HG03103 (cell line): ENCODE data around the gene FGFR3.

ENCODE experiments used
- ATAC-seq: cut with Tn5 transposase; IDR thresholded peaks from one replicate; pipeline ENCODE4 v1.9.1; 2021; ENCODE audit warnings: low read depth; ENCODE audit not compliant: unreplicated experiment

FGFR3 gene

GRCh38 chr4:1792832-1793495 lies at the start of gene FGFR3:
Gene FGFR3 (plus strand): TSS chr4:1793293. CDS start chr4:1793935, 642 bp downstream.
- peak; percentile 43 for ATAC-seq

GRCh38 chr4:1743551-1743950 lies 49.5 kb upstream of the FGFR3 start:
- ATAC-seq: no peak

- ATAC-seq: no peak
Observed at GRCh38 chr4:1743975-1744374, 49.1 kb upstream of the FGFR3 start.

DNA sequence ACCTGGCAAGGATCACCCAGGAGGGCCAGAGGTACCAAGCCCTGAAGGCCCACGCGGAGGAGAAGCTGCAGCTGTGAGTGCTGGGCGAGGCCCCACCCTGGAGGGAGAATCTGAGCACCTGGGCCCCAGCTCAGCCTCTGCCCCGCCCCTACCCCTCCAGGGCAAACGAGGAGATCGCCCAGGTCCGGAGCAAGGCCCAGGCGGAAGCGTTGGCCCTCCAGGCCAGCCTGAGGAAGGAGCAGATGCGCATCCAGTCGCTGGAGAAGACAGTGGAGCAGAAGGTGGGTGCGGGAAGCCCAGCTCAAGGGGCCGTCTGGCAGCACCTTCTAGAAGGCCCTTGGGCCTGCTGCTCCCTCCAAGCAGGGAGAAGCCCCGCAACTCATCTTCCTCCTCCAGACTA lies 48.5 kb upstream of the FGFR3 start:
- no peak for ATAC-seq

DNA sequence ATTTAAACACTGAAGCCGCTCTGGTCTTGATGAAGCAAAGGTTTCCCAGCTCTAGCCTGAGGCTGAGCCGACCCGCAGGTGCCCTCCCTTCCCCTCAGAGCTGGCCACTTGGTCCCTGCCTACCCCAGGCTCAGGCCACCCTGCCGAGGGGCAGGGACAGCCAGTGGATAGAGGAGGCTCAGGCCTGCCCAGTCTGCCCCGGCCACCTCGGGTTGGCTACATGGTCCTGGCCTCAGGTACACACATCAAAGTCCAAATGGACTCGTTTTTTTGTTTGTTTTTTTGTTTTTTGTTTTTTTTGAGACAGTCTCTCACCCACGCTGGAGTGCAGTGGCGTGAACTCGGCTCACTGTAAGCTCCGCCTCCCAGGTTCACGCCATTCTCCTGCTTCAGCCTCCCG lies 47.9 kb upstream of the FGFR3 start:
- ATAC-seq: no peak

DNA sequence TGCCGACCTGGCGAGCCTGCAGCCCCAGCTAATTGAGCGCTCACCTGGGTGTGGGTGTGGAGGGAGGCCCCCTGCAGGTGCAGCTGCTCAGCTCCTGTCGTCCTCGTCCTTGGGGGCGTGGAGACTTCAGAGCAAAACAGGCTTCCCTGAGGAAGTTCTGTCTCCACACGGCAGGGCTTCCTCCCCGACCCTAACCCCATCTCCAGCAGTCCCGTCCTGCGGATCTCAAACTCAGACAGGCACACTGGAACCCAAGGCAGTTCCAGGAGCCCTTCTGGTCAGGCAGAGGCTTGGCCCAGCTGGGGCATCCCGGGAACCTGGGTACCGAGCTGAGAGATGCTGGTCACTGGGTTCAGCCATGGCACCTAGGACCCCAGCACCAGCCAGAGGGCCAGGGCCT lies 47.4 kb upstream of the FGFR3 start:
- no peak for ATAC-seq

- no peak for ATAC-seq
Observed at GRCh38 chr4:1746265-1746691, 46.8 kb upstream of the FGFR3 start.

GRCh38 chr4:1746919-1747602 lies 46.0 kb upstream of the FGFR3 start:
- ATAC-seq: no peak

DNA sequence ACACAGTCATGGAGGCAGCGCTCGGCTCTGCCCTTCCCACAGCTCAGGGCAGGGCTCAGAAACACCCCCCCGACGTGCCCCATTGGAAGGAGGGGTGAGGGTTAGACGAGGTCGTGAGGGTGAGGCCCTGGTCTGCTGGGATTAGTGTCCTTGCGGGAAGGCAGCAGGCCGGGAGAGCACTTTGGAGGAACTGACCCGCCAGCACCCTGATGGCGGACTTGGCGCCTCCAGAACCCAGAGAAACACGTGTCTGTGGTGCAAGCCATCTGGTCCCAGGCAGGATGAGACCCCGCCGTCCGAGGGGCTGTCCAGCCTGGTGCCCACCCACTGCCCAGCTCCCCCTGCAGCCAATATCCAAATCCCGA lies 45.5 kb upstream of the FGFR3 start:
- ATAC-seq: no peak

DNA sequence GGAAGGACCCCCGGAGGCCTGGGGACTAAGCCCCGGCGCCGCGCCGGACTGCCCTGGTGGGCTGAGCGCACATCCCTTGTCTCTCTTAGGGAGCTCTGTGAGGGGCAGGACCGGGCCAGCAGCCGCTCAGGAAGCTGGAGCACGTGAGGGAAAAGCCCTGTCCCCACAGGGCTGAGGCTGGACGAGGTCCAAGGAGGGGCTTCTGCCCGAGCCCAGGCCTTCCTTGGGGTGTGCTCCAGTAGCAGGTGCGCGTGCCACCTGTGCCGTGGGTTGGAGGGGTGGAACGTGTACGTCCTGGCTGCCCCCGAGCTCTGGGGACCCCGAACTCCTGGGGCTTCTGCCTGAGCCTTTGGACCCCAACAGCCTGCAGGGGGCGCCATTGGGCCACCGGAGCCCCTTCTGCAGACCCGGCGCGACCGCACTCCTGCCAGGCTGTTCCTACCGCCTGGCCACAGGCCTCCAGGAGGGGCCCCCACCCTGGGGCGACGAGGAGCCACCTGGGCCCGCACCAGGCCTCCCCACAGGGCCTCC lies 44.6 kb upstream of the FGFR3 start:
- ATAC-seq: no peak

DNA sequence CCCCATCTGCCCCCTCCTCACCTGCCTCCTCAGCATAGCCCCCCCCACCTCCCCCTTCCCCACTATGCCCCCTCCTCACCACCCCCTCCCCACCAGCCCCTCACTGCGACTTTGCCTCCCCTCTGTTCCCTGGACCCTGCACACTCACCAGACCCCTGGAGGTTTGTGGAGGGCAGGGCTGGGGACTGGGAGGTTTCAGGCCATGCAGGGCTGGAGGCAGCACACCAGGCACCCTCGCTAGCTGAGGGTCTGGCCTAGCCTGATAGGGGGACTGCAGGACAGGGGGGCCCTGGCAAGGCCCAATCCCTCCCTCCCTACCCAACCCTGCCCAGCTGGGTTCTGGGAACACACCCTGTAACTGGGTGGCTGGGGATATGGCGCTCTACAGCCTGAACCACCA lies 43.7 kb upstream of the FGFR3 start:
- no peak for ATAC-seq

GRCh38 chr4:1749826-1750225 lies 43.3 kb upstream of the FGFR3 start:
- ATAC-seq: no peak

GRCh38 chr4:1750381-1751154 lies 42.5 kb upstream of the FGFR3 start:
- ATAC-seq: no peak

GRCh38 chr4:1751155-1751918 lies 41.8 kb upstream of the FGFR3 start:
- no peak for ATAC-seq

DNA sequence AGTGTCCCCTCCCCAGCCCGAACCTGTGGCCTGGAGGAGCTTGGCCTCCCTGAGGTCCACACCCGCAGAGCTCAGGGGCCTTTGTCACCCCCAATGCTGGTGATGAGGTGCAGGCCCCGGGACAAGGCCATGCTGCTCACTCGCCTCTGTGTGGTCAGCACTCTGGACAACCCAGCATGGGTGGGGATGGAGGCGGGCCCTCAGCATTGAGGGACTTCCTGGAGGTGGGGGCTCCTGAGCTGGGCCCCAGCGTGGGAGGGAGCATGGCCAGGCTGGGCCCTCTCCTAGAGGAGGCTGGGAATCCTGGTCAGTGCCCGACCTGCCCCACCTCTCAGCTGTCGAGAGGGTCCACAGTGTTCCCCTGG lies 41.2 kb upstream of the FGFR3 start:
- no peak for ATAC-seq

DNA sequence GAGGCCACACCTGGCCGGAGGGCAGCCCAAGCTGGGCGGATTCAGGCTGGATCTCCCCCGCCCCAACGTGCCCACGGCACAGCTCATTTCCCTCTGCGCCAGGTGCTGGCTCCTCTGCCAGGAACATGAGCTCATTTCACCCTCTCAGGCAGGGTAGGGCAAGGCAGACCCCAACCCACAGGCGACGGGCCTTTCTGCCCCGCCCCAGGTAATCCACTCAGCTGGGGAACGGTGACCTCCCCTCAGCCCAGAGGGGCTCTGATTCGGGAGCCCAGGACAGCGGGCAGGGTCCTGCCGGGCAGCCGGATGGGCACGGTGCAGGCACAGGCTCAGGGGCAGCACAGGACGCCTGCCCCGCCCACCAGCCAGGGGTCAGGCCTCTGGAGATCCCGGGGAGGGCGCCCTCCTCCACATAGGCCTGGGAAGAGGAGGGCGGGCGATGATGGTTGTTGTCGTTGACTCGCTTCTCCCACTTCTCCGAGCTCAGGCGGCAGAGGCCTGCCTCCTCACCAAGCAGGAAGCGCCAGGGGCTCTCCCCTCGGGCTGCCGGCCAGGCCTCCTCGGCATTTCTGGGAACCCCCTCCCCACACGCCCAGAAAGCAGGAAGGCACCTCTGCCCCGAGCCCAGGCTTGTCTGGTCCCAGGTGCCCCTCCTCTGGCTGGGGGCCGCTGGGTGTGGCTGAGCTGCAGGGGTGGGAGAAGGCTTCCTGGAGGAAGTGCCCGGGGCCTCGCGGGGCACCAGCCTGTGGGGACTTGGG lies 40.6 kb upstream of the FGFR3 start:
- ATAC-seq: no peak

DNA sequence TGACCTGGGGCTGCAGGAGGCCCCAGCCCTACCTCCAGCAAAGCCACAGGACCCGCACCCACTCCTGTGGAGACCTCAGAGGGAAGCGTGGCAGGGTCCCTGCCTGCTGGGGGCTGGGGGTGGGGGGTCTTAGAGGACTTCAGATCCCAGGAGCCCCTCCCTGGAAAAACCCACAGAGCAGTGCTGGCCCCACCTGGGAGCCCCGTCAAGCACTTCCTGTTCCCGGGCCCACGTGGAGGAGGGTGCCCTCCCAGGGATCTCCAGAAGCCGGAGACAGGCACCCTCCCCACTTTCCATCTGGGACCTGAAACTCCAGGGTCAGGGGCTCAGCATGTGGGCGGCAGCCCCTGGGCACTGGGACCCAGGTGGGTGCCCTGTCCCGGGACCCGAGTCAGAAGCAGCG lies 39.8 kb upstream of the FGFR3 start:
- ATAC-seq: no peak

- ATAC-seq: no peak
Observed at GRCh38 chr4:1753697-1754311, 39.3 kb upstream of the FGFR3 start.

DNA sequence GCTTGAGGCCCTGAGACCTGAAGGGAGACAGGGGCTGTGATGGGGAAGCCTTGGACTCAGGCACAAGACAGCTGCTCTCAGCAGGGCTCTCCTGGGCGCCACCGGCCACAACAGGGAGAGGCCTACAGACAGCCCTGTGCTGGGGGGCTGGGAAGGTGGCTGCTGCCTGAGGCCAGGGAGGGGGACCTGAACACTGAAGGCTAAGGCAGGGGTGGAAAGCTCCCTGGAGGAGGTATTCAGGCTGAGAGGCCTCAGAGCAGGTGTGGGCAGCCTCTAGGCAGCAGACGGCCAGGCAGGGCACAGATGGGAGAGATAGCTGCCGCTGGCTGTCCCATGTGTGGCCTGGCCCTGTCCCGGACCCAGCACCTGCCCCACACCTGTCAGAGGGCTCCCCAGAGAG lies 38.8 kb upstream of the FGFR3 start:
- no peak for ATAC-seq

DNA sequence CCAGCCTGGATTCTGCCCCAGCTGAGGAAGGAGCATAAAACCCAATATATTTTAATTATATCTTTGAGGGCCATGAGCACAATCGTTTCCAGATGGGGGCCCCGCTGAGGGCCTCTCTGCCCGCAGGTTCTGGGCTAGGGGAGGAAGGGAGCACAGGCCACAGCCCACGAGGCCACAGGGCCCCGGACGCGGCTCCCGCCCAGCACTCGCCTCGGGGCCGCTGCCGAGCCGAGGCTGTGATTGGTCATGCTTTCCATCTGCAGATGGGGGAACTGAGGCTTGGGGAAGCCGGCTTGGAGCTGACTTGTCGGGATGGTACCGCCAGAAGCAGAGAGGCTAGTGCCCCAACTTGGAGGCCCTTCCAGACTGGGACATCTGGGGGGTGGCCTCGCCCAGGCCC lies 37.8 kb upstream of the FGFR3 start:
- no peak for ATAC-seq
